Stimulated activated CD8-positive, alpha-beta memory T cell treated with anti-CD3 and anti-CD28 coated beads, Interleukin-7, amount 100 ng/mL, for 1 hour (primary cell): Measurements from ENCODE around the gene SRGAP2C.
"Not testable (repeated sequence)": the region's sequence is repeated elsewhere in the genome, so short reads cannot be mapped to it uniquely, and the experiment has no call there.

Experiments used
- DNase-seq, 2 donors: peaks; one replicate each; pipeline ENCODE4 v3.0.0-alpha.2; 2020; ENCODE audit warnings: low read depth in 2 of 2

The SRGAP2C gene

DNA sequence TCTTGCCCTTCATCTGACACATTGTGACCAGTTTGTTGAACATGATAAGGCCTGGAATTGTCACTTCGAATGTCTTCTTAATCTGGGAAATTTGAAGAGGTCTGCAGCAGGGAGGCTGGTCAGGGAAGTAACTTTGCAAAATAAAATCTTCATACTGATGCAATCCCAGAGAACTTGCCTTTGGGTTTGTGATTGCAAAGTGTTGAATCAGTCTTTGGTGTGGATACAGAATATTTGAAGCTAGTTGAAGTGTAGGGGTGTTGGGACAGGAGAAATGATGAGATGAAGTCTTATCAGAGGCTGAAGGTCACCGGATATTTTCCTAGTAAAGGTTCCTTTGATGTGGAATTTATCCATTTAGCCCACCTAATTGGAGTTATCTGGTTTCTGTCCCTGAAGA, 42.1 kb downstream of the SRGAP2C start:
- DNase-seq = not testable (repeated sequence)

DNA sequence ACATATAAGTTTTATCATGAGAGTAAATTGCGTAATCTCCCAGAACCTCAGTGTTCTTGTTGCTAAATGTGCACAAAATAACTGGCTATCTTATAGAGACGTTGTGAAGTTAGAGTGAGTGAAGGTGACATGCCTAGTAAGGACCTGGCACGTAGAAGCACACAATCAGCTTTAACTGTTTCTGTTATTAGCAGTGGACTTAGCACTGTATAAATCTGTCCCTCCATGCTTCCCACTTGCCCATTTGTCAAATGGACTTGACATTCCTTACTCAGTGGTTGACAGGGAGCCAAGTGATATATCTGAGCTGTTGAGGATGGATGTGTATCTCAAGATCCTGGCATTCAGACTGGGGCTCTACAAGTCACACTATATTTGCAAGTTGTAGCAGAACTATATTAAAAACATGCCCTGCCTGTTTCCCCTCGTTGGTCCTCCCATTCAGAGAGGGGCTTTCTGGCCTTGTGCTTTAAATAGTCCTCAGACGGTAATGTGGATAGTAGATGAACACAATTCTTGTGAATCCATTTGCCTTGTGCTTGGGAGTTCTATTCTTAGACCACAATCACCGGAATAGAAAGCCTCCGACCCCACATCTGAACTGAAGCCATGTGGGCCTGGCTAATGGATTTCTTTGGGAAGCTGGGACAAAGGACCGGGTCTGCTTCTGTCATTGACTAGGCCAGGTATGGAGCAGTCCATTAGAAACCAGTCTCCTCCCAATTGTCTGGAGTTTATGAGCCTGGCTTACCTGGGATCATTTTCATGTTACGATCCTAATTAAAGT, 43.0 kb downstream of the SRGAP2C start:
- not testable (repeated sequence) for DNase-seq

DNA sequence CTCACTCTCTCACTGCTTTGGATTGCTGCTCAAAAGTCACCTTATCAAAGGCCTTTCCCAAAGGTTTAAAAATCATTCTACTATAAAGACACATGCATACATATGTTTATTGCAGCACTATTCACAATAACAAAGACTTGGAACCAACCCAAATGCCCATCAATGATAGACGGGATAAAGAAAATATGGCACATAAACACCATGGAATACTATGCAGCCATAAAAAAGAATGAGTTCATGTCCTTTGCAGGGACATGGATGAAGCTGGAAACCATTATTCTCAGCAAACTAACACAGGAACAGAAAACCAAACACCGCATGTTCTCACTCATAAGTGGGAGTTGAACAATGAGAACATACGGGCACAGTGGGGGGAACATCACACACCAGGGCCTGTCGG, 45.9 kb downstream of the SRGAP2C start:
- DNase-seq = not testable (repeated sequence)

DNA sequence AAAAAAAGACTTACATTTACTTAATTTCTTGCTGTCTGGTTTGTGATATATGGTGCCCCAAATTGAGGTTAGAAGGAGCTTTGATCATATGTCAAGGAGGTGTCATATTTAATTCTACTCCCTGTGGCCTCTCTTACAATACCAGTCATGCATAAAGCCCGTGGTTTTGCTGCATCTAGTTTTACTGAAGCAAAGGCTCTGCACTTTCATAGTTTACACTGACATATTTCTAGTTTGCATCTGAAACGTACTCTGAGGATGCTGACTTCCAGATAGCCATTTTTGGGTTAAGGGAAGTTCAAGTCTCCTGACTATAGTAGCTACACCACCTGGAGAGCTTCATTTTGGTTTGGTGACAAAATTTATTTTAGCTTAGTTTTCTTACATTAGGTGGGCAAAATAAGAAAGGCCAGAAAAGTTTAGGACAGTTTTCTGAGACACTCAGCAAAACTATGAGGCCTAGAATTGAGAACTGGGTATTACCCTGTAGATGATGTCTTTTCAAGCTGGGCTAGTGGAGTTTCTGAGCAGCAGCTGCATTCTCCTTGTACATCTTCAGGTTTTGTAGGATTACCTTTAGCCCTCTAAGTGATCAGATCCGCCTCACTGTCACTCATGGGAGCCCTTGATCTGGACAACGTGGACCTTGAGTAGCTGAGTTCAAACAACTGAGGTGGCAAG, 47.8 kb downstream of the SRGAP2C start:
- not testable (repeated sequence) for DNase-seq

DNA sequence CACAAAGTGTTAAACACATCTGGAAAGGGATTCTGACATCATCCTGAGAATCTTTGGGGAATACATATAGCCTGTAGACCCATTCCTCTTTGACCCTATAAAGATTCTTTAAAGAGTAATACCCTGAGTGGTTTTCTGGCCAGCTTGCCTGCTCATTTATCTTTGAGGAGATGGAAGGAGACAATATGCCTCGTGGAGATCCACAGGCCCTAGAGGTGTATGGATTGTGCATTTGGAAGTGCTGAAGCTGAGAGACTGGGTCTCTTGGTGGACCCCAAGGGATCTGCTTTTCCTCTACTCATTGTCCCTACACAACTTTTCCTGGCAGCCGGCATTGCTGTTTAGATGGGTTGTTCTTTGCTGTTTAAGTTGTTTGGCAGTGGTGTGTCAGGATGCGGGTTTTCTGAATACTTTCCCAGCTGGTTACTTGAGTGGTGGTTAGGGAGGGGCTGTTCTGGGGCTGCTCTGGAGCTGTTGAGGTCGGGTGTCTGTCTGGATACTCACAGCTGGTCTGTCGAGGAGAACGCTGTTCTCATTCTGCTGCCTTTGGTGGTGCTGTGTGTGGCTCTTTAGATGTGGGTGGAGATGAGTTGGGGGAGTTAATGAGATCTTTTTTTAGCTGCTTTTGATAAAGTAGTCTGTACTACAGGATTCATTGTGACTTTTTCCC, 49.5 kb downstream of the SRGAP2C start:
- not testable (repeated sequence) for DNase-seq

DNA sequence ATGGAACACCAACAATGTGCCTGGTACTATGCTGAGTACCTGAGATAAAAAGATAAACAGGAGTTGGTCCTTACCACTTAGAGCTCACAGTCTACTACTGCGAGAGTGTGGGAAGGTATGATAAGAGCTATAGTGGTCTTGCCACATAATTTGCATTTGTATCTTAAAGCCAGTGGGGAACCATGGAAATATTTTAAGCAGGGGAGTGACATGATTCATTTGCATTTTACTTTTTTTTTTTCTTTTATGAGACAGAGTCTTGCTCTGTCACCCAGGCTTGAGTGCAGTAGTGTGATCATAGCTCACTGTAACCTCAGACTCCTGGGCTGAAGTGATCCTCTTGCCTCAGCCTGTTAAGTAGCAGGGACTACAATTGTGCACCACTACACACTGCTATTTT, 53.6 kb downstream of the SRGAP2C start:
- not testable (repeated sequence) for DNase-seq

DNA sequence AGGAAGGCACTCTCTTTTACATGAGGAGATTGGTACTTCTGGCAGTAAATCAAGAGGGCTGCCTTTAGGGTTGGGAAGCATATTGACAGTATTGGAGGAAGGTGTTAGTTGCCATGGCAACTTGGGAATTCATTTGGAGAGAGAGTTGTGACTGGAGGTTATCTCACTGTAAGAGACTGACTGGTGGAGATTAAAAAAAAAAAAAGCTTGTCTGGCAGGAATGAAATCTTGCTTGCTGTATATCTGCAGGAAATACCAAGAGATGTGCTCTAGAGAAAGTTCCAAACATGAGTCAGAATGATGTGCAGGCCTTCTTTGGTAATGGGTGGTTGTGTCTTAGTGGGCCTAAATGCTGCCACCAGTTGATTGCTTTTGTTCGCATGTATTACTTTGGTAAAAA, 59.1 kb downstream of the SRGAP2C start:
- DNase-seq = not testable (repeated sequence)

DNA sequence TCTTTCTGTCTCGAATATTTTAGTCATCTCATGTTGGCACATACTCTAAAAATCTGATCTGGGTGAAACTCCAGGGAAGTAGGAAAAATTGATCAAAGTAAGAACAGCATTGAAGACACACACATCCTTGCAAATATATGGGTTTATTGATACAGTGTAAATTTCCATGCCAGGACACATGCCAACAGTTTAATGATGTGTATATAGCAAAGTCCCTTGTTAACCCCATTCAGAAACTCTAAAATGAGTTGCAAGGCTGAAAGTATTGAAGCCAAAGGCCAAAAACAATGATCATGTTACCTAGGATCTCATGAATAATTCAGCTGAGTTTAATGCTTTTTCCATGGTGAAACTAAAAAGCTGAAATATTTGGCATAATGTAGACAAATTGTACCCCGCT, 61.6 kb downstream of the SRGAP2C start:
- DNase-seq = not testable (repeated sequence)

DNA sequence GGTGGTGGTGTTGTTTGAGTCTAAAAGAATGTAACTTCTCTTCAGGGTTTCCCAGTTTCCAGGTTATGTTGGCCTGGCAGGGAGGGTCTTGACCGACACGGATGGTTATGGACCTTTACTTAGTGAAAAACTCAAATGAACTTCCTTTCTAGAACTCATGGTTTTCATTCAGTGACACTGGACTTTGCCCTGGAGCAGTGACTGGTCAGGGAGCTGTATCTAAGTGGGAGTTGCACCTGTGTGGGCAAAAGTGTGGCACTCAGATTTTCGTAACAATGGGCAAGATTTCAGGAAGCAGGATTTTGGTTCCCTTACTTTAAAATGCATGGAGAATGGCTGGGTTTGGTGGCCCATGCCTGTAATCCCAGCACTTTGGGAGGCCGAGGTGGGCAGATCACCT, 67.9 kb downstream of the SRGAP2C start:
- not testable (repeated sequence) for DNase-seq

DNA sequence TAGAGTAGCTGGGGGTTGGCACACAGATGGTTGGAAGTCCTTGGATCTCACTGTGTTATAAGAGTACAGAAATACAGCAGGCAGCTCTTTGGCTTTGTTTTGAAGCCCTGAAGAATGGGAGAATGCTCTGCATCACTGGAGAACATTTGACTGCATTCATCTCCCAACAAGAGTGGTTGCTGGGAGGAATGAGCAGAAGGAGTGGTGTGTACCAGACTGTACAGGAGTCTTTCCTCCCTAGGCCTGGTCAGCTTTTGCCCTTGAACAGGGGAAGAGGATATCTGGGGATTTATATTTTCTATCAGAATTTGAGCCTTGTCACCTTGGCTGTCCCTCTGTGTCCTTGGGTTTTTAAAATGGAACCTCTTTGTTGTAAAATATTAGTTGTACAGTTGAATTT, 69.8 kb downstream of the SRGAP2C start:
- not testable (repeated sequence) for DNase-seq

DNA sequence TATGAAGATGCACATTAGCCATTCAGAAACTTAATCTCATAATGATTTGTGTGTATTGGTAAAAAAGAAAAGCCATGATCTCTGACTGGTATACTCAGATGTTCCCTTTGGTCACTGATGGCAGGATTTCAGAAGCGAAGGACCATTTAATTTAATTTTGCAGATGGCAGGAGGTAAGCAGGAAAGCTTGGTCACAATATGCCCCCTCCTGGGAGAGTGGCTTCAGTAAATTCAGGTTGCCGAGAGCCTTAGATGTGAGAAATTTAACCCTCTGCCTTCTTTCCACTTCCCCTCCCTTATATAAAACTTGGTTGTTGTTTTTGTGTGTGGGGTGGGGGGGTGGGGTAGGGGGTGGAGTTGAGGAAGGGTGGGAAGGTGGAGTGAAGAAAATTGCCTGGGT, 72.9 kb downstream of the SRGAP2C start:
- not testable (repeated sequence) for DNase-seq

DNA sequence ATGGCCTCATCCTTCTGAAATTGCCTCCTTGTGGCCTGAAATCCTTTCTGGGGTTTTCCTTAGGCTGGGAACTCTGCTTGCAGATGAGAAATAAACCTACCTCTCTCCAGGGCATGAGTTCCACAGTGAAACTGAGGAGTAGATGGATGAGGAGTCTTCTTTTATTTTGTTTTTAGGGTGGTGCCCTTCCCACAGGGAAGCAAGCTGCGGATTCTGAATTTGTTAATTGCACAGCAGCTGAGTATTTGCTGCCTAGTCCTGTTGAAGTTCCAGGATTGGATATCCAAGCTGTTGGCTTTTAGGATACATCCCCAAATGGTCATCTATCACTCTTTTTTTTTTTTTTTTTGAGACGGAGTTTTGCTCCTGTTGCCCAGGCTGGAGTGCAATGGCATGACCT, 73.4 kb downstream of the SRGAP2C start:
- DNase-seq = not testable (repeated sequence)

DNA sequence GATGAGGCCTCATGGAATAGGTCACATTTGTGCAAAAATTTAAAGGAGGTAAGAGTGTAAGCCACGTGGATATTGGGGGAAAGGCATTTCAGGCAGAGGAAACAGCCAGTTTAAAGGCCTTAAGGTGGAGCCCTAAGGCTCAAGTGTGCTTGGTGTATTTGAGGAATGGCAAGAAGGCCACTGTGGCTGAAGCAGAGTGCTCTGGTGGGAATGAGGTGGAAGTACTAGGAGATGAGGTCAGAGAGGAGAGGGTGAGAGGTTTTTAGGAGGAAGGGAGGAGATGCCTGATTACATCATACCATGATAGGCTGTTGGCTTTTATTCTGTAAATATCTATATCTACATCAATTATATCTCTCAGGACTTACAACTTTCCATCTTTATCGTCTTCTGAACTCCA, 75.4 kb downstream of the SRGAP2C start:
- not testable (repeated sequence) for DNase-seq

DNA sequence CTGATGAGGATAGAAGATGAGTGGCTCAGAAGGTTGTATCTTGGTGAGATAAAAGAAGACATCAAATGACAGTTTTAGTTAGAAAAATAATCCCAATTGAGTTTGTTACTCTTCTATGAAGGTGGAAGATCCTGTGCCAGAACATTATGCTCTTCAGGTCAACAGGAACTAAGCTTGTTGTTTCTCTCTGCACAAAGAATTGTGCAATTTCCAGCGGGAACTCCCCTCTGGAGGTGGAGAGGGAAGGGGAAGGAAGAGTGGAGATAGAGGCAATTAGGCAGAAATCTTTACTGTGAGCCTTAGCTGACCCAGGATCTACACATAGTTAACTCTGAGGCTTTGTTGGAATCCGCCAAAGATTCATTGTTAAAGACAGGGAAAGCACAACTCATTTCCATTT, 77.4 kb downstream of the SRGAP2C start:
- not testable (repeated sequence) for DNase-seq

DNA sequence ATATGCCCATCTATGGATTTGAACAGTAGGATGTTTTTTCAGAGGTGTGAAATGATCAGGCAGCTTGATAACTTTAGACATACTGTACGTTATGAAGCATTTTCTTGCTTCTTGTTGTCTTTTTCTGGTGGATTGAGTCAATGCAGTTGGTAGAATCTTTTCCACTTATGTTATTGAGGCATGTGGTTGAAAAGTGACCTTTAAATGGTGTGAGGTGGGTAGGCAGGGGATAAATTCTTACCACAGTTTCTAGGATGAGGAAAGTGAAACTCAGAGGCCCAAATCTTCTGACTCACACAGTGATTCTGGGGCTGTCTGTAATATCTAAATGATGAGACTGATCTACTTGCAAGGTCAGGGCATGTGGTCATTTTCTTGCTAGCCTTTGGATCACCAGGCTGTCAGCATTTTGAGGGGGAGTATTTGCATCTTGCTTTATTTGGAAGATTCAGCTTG, 79.0 kb downstream of the SRGAP2C start:
- not testable (repeated sequence) for DNase-seq

DNA sequence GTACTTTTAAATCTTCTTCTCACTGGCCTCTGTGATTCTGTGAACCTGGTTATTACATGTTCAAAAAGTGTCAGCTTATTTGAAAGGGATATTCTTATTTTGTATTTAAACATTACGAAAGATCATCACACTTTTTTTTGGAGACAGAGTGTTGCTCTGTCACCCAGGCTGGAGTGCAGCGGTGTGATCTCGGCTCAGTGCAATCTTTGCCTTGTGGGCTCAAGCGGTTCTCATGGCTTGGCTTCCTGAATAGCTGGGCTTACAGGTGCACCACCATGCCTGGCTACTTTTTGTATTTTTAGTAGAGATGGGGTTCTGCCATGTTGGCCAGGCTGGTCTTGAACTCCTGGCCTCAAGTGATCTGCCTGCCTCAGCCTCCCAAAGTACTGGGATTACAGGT, 82.3 kb downstream of the SRGAP2C start:
- DNase-seq = not testable (repeated sequence)

DNA sequence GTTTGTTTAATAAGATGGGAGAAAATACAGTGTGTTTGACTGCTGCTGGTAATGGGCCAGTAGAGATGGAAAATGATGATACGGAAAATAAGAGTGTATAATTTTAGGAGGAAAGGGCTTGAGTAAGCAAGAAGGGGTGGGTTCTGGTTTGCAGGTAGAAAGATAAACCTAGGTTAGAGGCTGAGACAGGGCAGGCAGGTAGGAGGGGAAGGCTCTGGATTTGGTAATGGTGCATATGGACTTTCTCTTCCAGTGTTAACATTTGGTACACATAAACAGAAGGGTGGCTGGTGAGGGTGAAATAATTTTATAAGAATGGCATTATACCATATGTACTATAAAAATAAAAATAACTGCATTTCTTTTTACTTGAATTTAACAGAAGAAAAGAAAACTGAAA, 84.5 kb downstream of the SRGAP2C start:
- DNase-seq = not testable (repeated sequence)

DNA sequence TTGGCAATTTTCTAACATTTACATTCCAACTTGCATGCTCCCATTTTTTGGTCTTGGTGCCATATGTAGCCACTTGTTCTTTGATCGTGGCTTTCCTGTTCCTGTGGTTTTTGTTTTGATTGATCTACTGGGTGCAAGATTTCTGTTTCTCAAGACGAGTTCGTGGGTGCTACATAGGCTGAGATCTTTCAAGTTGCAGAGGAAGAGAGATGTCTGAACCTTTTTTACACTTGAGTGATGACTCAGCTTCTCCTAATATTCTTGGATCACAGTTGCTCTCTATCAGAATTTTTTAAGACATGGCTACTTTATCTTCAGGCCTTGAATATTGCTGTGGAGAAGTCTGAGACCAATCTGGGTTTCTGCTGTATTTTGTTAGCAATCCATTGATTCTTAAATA, 85.2 kb downstream of the SRGAP2C start:
- DNase-seq = not testable (repeated sequence)

DNA sequence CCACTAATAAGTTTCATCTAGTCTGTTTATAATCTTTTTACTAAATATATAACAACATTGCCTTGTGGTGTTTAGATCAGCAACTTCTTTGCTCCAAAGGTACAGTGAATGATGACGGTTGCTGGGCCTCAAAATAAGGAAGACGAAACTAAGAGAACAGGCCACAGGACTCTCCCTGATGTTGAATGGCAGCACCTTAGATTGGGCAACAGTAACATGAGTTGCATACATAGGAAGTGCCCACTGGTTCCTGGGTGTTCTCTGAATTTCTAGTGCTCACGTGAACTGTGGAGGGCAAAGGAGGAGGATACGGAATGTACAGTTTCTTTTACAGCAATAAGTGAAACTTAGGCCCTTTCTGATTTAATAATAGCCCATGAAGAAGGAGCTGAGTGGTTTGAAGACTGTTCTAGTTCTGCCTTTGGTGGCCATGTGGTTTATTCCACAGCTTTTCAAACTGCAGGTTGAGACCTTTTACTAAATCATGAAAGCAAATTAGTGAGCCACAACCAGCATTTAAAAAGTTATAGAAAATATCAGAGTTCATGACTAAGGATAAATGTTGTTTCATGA, 86.5 kb downstream of the SRGAP2C start:
- DNase-seq = not testable (repeated sequence)

DNA sequence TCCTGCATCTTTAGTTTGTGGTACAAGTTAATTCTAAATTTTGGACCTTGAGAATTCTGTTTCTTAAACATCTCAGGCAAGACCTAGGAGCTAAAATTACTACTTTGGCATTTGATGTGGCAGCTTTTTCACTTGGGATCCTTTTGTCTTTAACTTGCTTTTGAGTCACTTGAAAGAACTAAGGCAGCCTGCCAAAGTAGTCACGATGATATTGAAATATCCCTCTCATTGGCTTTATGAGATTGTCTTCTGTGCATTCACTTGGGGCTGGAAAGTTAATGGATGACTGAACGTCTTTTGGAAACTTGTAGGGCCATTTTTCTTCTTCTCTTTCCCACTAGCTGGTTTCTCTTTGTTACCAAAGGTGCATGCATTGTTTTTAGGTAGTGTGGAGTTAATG, 90.7 kb downstream of the SRGAP2C start:
- not testable (repeated sequence) for DNase-seq

DNA sequence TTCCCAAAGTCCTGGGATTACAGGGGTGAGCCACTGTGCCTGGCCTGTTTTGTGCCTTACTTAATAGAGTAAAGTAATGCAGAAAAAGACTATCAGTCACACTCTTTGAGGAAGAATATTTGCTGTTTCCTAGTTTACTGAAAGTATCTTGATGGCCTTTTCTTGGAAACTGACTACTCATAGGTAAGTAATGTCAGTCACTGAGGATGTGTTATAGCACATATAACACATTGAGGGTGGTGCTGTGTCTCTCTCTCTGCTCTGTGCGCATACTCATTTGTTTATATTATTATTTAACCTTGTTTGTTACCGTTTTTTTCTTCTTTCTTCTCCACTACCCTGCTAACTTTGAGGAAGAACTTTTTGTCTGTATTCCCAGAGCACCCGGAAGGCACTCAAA, 93.4 kb downstream of the SRGAP2C start:
- DNase-seq = not testable (repeated sequence)
